SK-N-SH (cell line): ENCODE results near the gene COL2A1.

ENCODE experiments used
- CTCF ChIP-seq: fragments of 200-600 bp; sonication (generic); IDR thresholded peaks from 2 replicates; pipeline ENCODE4 v1.6.1; 2017; ENCODE audit warnings: antibody characterized with exemption, mild to moderate bottlenecking, moderate library complexity
- ELF1 ChIP-seq: IDR thresholded peaks from 2 replicates; pipeline ENCODE4 v1.4.0; 2012
- GABPA ChIP-seq: IDR thresholded peaks from 2 replicates; pipeline ENCODE4 v1.4.0; 2012; ENCODE audit warnings: low read depth, mild to moderate bottlenecking
- JUND ChIP-seq: IDR thresholded peaks from 2 replicates; pipeline ENCODE4 v1.4.0; 2012
- MAX ChIP-seq: IDR thresholded peaks from 2 replicates; pipeline ENCODE4 v1.4.0; 2012; ENCODE audit warnings: low read depth
- PBX3 ChIP-seq: IDR thresholded peaks from 2 replicates; pipeline ENCODE4; 2012
- POLR2AphosphoS5 ChIP-seq: IDR thresholded peaks from 2 replicates; pipeline ENCODE4 v1.6.1; 2012; ENCODE audit warnings: low read depth, low read length
- RAD21 ChIP-seq: IDR thresholded peaks from 2 replicates; pipeline ENCODE4 v1.6.1; 2012; ENCODE audit warnings: mild to moderate bottlenecking, low read length
- RXRA ChIP-seq: IDR thresholded peaks from 2 replicates; pipeline ENCODE4 v1.4.0; 2012; ENCODE audit warnings: low read depth, mild to moderate bottlenecking, borderline replicate concordance
- SMC3 ChIP-seq: IDR thresholded peaks from 2 replicates; pipeline ENCODE4 v1.6.1; 2012; ENCODE audit warnings: low read depth, low read length, improper control_type of control experiment
- USF2 ChIP-seq: fragments of 150-350 bp; IDR thresholded peaks from 2 replicates; pipeline ENCODE4 v1.6.1; 2017; ENCODE audit warnings: antibody characterized with exemption, low read length, low read depth, borderline replicate concordance
- YY1 ChIP-seq: IDR thresholded peaks from 2 replicates; pipeline ENCODE4 v1.4.0; 2012; ENCODE audit warnings: low read depth, mild to moderate bottlenecking

- TF ChIP-seq RAD21 (no peak), SMC3 (no peak), GABPA (no peak), POLR2AphosphoS5 (no peak), CTCF (no peak), JUND (no peak), RXRA (no peak), YY1 (no peak), PBX3 (no peak), MAX (no peak), ELF1 (no peak), USF2 (no peak)
Observed at GRCh38 chr12:47970843-47971242, 33.4 kb downstream of the COL2A1 start.
